ENCODE data around the gene DCDC1. TPM values are rescaled to one million over a fixed set of nuclear protein-coding genes. Genes with fewer than 3 reads are reported as not detected.

DCDC1 gene
- total RNA-seq (2014; rRNA removed; shearing (Covaris generic)): 0.18 and 0.59 TPM in 2 replicates

- peak; percentile 71 for DNase-seq
- no peaks in the 10 kb centered on the region for H3K36me3 ChIP-seq (replicated peaks; ENCODE audit: control insufficient read depth, insufficient read depth, low read length)
Observed at GRCh38 chr11:31369348-31370329, at the start of gene DCDC1, which contains the start of gene DNAJC24. TSS of gene DCDC1 (minus strand) at chr11:31369739. CDS start at chr11:31328280, 41,459 bp downstream. TSS of gene DNAJC24 (plus strand) at chr11:31369860. CDS start at chr11:31370749, 889 bp downstream.

GRCh38 chr11:31419138-31419537 is 49.6 kb upstream of the DCDC1 start:
- Histone ChIP-seq H3K36me3 (replicated peaks; ENCODE audit: control insufficient read depth, insufficient read depth, low read length) (no peaks in the 10 kb centered on the region), H3K4me3 (ENCODE audit: insufficient read depth, low read depth, low read length) (no peak overlapping the region)
- DNase-seq: no peak

More at GRCh38 chr11:31369348-31370329, at the start of gene DCDC1, which contains the start of gene DNAJC24:
- H3K4me3 ChIP-seq (ENCODE audit: insufficient read depth, low read depth, low read length): peak within 1 kb of the TSS; percentile 86
- H3K27me3 ChIP-seq (ENCODE audit: control insufficient read depth, insufficient read depth, low read length): no peaks in the 10 kb centered on the region

GRCh38 chr11:31417816-31418215 is 48.3 kb upstream of the DCDC1 start:
- DNase-seq: no peak
- Histone ChIP-seq H3K27me3 (ENCODE audit: control insufficient read depth, insufficient read depth, low read length) (no peaks in the 10 kb centered on the region), H3K36me3 (replicated peaks; ENCODE audit: control insufficient read depth, insufficient read depth, low read length) (no peaks in the 10 kb centered on the region), H3K4me3 (ENCODE audit: insufficient read depth, low read depth, low read length) (no peak overlapping the region)

More at GRCh38 chr11:31419138-31419537, 49.6 kb upstream of the DCDC1 start:
- H3K27me3 ChIP-seq (ENCODE audit: control insufficient read depth, insufficient read depth, low read length): no peaks in the 10 kb centered on the region

GRCh38 chr11:31417357-31417756 is 47.8 kb upstream of the DCDC1 start:
- H3K36me3 ChIP-seq (replicated peaks; ENCODE audit: control insufficient read depth, insufficient read depth, low read length): no peaks in the 10 kb centered on the region
- no peak overlapping the region for H3K4me3 ChIP-seq (ENCODE audit: insufficient read depth, low read depth, low read length)
- DNase-seq: no peak
- H3K27me3 ChIP-seq (ENCODE audit: control insufficient read depth, insufficient read depth, low read length): no peaks in the 10 kb centered on the region

GRCh38 chr11:31415435-31415834 is 45.9 kb upstream of the DCDC1 start:
- no peak for DNase-seq
- Histone ChIP-seq H3K4me3 (ENCODE audit: insufficient read depth, low read depth, low read length) (no peak overlapping the region), H3K36me3 (replicated peaks; ENCODE audit: control insufficient read depth, insufficient read depth, low read length) (no peaks in the 10 kb centered on the region), H3K27me3 (ENCODE audit: control insufficient read depth, insufficient read depth, low read length) (no peaks in the 10 kb centered on the region)

- DNase-seq: no peak
- Histone ChIP-seq H3K4me3 (ENCODE audit: insufficient read depth, low read depth, low read length) (no peak overlapping the region), H3K36me3 (replicated peaks; ENCODE audit: control insufficient read depth, insufficient read depth, low read length) (no peaks in the 10 kb centered on the region), H3K27me3 (ENCODE audit: control insufficient read depth, insufficient read depth, low read length) (no peaks in the 10 kb centered on the region)
Observed at GRCh38 chr11:31414338-31414737, 44.8 kb upstream of the DCDC1 start.

GRCh38 chr11:31412946-31413345 is 43.4 kb upstream of the DCDC1 start:
- no peaks in the 10 kb centered on the region for H3K36me3 ChIP-seq (replicated peaks; ENCODE audit: control insufficient read depth, insufficient read depth, low read length)
- no peaks in the 10 kb centered on the region for H3K27me3 ChIP-seq (ENCODE audit: control insufficient read depth, insufficient read depth, low read length)
- H3K4me3 ChIP-seq (ENCODE audit: insufficient read depth, low read depth, low read length): no peak overlapping the region
- no peak for DNase-seq

GRCh38 chr11:31408201-31408600 is 38.7 kb upstream of the DCDC1 start:
- Histone ChIP-seq H3K36me3 (replicated peaks; ENCODE audit: control insufficient read depth, insufficient read depth, low read length) (no peaks in the 10 kb centered on the region), H3K4me3 (ENCODE audit: insufficient read depth, low read depth, low read length) (no peak overlapping the region), H3K27me3 (ENCODE audit: control insufficient read depth, insufficient read depth, low read length) (no peaks in the 10 kb centered on the region)
- DNase-seq: no peak

GRCh38 chr11:31404614-31405013 is 35.1 kb upstream of the DCDC1 start:
- Histone ChIP-seq H3K4me3 (ENCODE audit: insufficient read depth, low read depth, low read length) (no peak overlapping the region), H3K27me3 (ENCODE audit: control insufficient read depth, insufficient read depth, low read length) (no peaks in the 10 kb centered on the region), H3K36me3 (replicated peaks; ENCODE audit: control insufficient read depth, insufficient read depth, low read length) (no peaks in the 10 kb centered on the region)
- DNase-seq: no peak

GRCh38 chr11:31397239-31397834 is 27.8 kb upstream of the DCDC1 start:
- DNase-seq: peak; percentile 9
- Histone ChIP-seq H3K27me3 (ENCODE audit: control insufficient read depth, insufficient read depth, low read length) (no peaks in the 10 kb centered on the region), H3K4me3 (ENCODE audit: insufficient read depth, low read depth, low read length) (no peak overlapping the region), H3K36me3 (replicated peaks; ENCODE audit: control insufficient read depth, insufficient read depth, low read length) (no peaks in the 10 kb centered on the region; the same call in 1 of the 2 replicates)

GRCh38 chr11:31387379-31387778 is 17.8 kb upstream of the DCDC1 start:
- Histone ChIP-seq H3K4me3 (ENCODE audit: insufficient read depth, low read depth, low read length) (no peak overlapping the region), H3K36me3 (replicated peaks; ENCODE audit: control insufficient read depth, insufficient read depth, low read length) (no peaks in the 10 kb centered on the region), H3K27me3 (ENCODE audit: control insufficient read depth, insufficient read depth, low read length) (no peaks in the 10 kb centered on the region)
- no peak for DNase-seq

- Histone ChIP-seq H3K27me3 (ENCODE audit: control insufficient read depth, insufficient read depth, low read length) (no peaks in the 10 kb centered on the region), H3K4me3 (ENCODE audit: insufficient read depth, low read depth, low read length) (no peak overlapping the region), H3K36me3 (replicated peaks; ENCODE audit: control insufficient read depth, insufficient read depth, low read length) (no peaks in the 10 kb centered on the region)
- no peak for DNase-seq
Observed at GRCh38 chr11:31383116-31383515, 13.6 kb upstream of the DCDC1 start.

- H3K27me3 ChIP-seq (ENCODE audit: control insufficient read depth, insufficient read depth, low read length): no peaks in the 10 kb centered on the region
- no peaks in the 10 kb centered on the region for H3K36me3 ChIP-seq (replicated peaks; ENCODE audit: control insufficient read depth, insufficient read depth, low read length)
- DNase-seq: no peak
Observed at GRCh38 chr11:31375879-31376278, 6.3 kb upstream of the DCDC1 start.

GRCh38 chr11:31366795-31367194 is 2.7 kb downstream of the DCDC1 start:
- no peaks in the 10 kb centered on the region for H3K27me3 ChIP-seq (ENCODE audit: control insufficient read depth, insufficient read depth, low read length)
- H3K4me3 ChIP-seq (ENCODE audit: insufficient read depth, low read depth, low read length): no peak overlapping the region
- no peaks in the 10 kb centered on the region for H3K36me3 ChIP-seq (replicated peaks; ENCODE audit: control insufficient read depth, insufficient read depth, low read length)
- DNase-seq: no peak

More at GRCh38 chr11:31375879-31376278, 6.3 kb upstream of the DCDC1 start:
- no peak overlapping the region for H3K4me3 ChIP-seq (ENCODE audit: insufficient read depth, low read depth, low read length)

GRCh38 chr11:31361743-31362142 is 7.8 kb downstream of the DCDC1 start:
- H3K27me3 ChIP-seq (ENCODE audit: control insufficient read depth, insufficient read depth, low read length): no peaks in the 10 kb centered on the region
- no peaks in the 10 kb centered on the region for H3K36me3 ChIP-seq (replicated peaks; ENCODE audit: control insufficient read depth, insufficient read depth, low read length)
- no peak overlapping the region for H3K4me3 ChIP-seq (ENCODE audit: insufficient read depth, low read depth, low read length)
- DNase-seq: no peak
